HG03439 (cell line): Measurements from ENCODE around the gene GORASP1.

Experiments used
- ATAC-seq: cut with Tn5 transposase; IDR thresholded peaks from one replicate; pipeline ENCODE4 v1.9.1; 2021; ENCODE audit warnings: mild to moderate bottlenecking, moderate library complexity; ENCODE audit not compliant: unreplicated experiment

Gene GORASP1

GRCh38 chr3:39141171-39141995 lies 34.0 kb upstream of the GORASP1 start:
- ATAC-seq: no peak

- ATAC-seq: no peak
Observed at GRCh38 chr3:39140341-39140971, 33.0 kb upstream of the GORASP1 start.

- no peak for ATAC-seq
Observed at GRCh38 chr3:39139442-39139841, 32.0 kb upstream of the GORASP1 start.

GRCh38 chr3:39138804-39139415 lies 31.5 kb upstream of the GORASP1 start:
- no peak for ATAC-seq

- no peak for ATAC-seq
Observed at GRCh38 chr3:39137991-39138803, 30.8 kb upstream of the GORASP1 start.

GRCh38 chr3:39137435-39137936 lies 30.1 kb upstream of the GORASP1 start:
- ATAC-seq: no peak

- no peak for ATAC-seq
Observed at GRCh38 chr3:39136533-39137434, 29.4 kb upstream of the GORASP1 start.

- no peak for ATAC-seq
Observed at GRCh38 chr3:39135170-39135805, 27.9 kb upstream of the GORASP1 start.

- no peak for ATAC-seq
Observed at GRCh38 chr3:39134305-39134704, 26.9 kb upstream of the GORASP1 start.

- no peak for ATAC-seq
Observed at GRCh38 chr3:39133822-39134221, 26.4 kb upstream of the GORASP1 start.

GRCh38 chr3:39133093-39133490 lies 25.7 kb upstream of the GORASP1 start:
- no peak for ATAC-seq

- no peak for ATAC-seq
Observed at GRCh38 chr3:39132096-39133092, 25.0 kb upstream of the GORASP1 start.

GRCh38 chr3:39130693-39131265 lies 23.4 kb upstream of the GORASP1 start:
- ATAC-seq: no peak

GRCh38 chr3:39130026-39130425 lies 22.6 kb upstream of the GORASP1 start:
- no peak for ATAC-seq

- ATAC-seq: no peak
Observed at GRCh38 chr3:39128951-39129350, 21.5 kb upstream of the GORASP1 start.

- no peak for ATAC-seq
Observed at GRCh38 chr3:39127908-39128304, 20.5 kb upstream of the GORASP1 start.

GRCh38 chr3:39127269-39127907 lies 20.0 kb upstream of the GORASP1 start:
- ATAC-seq: no peak
